Endothelial cell (in vitro differentiated cells): ENCODE measurements around the gene COL13A1. TPM values are rescaled to one million over a fixed set of nuclear protein-coding genes. Genes with fewer than 3 reads are reported as not detected.

Experiments used
- DNase-seq: peaks from one replicate; pipeline ENCODE4 v3.0.0; 2021; ENCODE audit warnings: low spot score
- H3K27ac Mint-ChIP-seq: one replicate; pipeline ENCODE4 v1.8.0; 2021; ENCODE audit warnings: mixed read lengths, inconsistent platforms; ENCODE audit not compliant: unreplicated experiment
- H3K27me3 Mint-ChIP-seq: one replicate; pipeline ENCODE4 v1.8.0; 2021; ENCODE audit warnings: mild to moderate bottlenecking, moderate library complexity, mixed read lengths, inconsistent platforms; ENCODE audit not compliant: unreplicated experiment
- H3K36me3 Mint-ChIP-seq: one replicate; pipeline ENCODE4 v1.8.0; 2021; ENCODE audit warnings: mild to moderate bottlenecking, low read depth, mixed read lengths, inconsistent platforms; ENCODE audit not compliant: unreplicated experiment
- H3K4me1 Mint-ChIP-seq: one replicate; pipeline ENCODE4 v1.8.0; 2021; ENCODE audit warnings: mild to moderate bottlenecking, mixed read lengths, inconsistent platforms; ENCODE audit not compliant: unreplicated experiment
- H3K4me3 Mint-ChIP-seq: one replicate; pipeline ENCODE4 v1.8.0; 2021; ENCODE audit warnings: mild to moderate bottlenecking, mixed read lengths, inconsistent platforms; ENCODE audit not compliant: unreplicated experiment
- H3K9me3 Mint-ChIP-seq: one replicate; pipeline ENCODE4 v1.8.0; 2021; ENCODE audit warnings: mixed read lengths, inconsistent platforms; ENCODE audit not compliant: unreplicated experiment
- CTCF ChIP-seq: fragments of 200-600 bp; sonication (generic); IDR thresholded peaks from one replicate; pipeline ENCODE4 v1.5.0; 2021; ENCODE audit warnings: antibody characterized with exemption; ENCODE audit not compliant: unreplicated experiment
- total RNA-seq: library from RNA; stranded (reverse); fragmentation: NEBNext Ultra II Directional; extraction: Animal tissue kit (Norgen Biotek cat#: 25700); gene quantifications from one replicate; pipeline ENCODE4 v1.2.1, GENCODE V29; 2021; ENCODE audit not compliant: unreplicated experiment

Gene COL13A1
- total RNA-seq, 1 donor from 2014 or later = 22.6 TPM

GRCh38 chr10:69943292-69943820, 141.7 kb downstream of the COL13A1 start:
- Mint-ChIP-seq H3K4me3 (no peak overlapping the region), H3K36me3 (peaks cover 20% of the 10 kb centered on the region), H3K27ac (no peak overlapping the region), H3K27me3 (peaks cover 8% of the 10 kb centered on the region), H3K4me1 (no peaks in the 10 kb centered on the region), H3K9me3 (no peaks in the 10 kb centered on the region)
- TF ChIP-seq CTCF = no peak
- DNase-seq = no peak

GRCh38 chr10:69944761-69945160, 143.1 kb downstream of the COL13A1 start:
- H3K36me3 Mint-ChIP-seq = peaks cover 17% of the 10 kb centered on the region
- DNase-seq = no peak
- no peak overlapping the region for H3K27ac Mint-ChIP-seq
- H3K4me3 Mint-ChIP-seq = no peak overlapping the region
- peaks cover 8% of the 10 kb centered on the region for H3K27me3 Mint-ChIP-seq
- no peak for TF ChIP-seq CTCF
- H3K9me3 Mint-ChIP-seq = no peaks in the 10 kb centered on the region
- no peaks in the 10 kb centered on the region for H3K4me1 Mint-ChIP-seq

GRCh38 chr10:69948261-69948660, 146.6 kb downstream of the COL13A1 start:
- H3K27ac Mint-ChIP-seq = no peak overlapping the region
- peaks cover 8% of the 10 kb centered on the region for H3K27me3 Mint-ChIP-seq
- DNase-seq = no peak
- H3K9me3 Mint-ChIP-seq = no peaks in the 10 kb centered on the region
- H3K4me1 Mint-ChIP-seq = no peaks in the 10 kb centered on the region
- no peak for TF ChIP-seq CTCF
- H3K36me3 Mint-ChIP-seq = peaks cover 14% of the 10 kb centered on the region
- no peak overlapping the region for H3K4me3 Mint-ChIP-seq

- TF ChIP-seq CTCF = no peak
- Mint-ChIP-seq H3K27ac (no peak overlapping the region), H3K27me3 (peaks cover 8% of the 10 kb centered on the region), H3K4me1 (no peaks in the 10 kb centered on the region), H3K36me3 (peaks cover 14% of the 10 kb centered on the region), H3K4me3 (no peak overlapping the region), H3K9me3 (no peaks in the 10 kb centered on the region)
- no peak for DNase-seq
Observed at GRCh38 chr10:69949770-69950169, 148.1 kb downstream of the COL13A1 start.

GRCh38 chr10:69951658-69952057, 150.0 kb downstream of the COL13A1 start:
- H3K27me3 Mint-ChIP-seq = peaks cover 8% of the 10 kb centered on the region
- no peak overlapping the region for H3K4me3 Mint-ChIP-seq
- no peak overlapping the region for H3K27ac Mint-ChIP-seq
- no peak for TF ChIP-seq CTCF
- H3K9me3 Mint-ChIP-seq = no peaks in the 10 kb centered on the region
- H3K36me3 Mint-ChIP-seq = peaks cover 14% of the 10 kb centered on the region
- no peaks in the 10 kb centered on the region for H3K4me1 Mint-ChIP-seq
- DNase-seq = no peak
